GM19351 (cell line): ENCODE data around the gene ERICH6.
A peak's percentile ranks its signal among the peaks of the same experiment; 100 is the strongest.

Experiments used
- ATAC-seq: cut with Tn5 transposase; IDR thresholded peaks from one replicate; pipeline ENCODE4 v1.9.1; 2021; ENCODE audit warnings: mild to moderate bottlenecking, moderate library complexity; ENCODE audit not compliant: unreplicated experiment

ERICH6 gene

DNA sequence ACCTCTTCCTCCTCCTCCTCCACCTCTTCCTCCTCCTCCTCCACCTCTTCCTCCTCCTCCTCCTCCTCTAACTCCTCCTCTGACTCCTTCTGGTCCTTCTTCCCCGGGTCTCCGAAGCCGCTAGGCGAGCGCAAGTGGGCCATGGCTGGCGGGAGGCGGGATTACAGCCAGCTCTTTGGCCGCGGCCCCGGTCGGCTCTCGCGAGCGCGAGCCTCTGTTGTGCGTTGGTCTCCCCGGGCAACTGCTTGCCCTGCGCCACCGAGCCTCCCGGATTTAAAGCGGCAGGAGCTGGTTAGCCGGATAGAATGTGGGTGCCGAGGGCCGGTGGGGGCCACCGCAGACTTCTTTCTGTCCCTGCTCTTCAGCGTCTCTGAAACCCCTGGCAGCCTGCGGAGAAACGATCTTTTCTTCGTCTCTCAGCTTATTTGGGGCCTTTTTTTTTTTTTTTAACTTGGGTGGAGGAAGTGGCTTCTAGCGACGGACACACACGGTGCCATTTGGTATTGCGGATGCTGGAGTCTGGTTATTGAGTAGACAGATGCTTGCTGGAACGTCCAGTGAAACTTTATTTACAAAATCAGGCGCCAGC, at the start of gene ERICH6:
Gene ERICH6 (minus strand): TSS at position 165 of the 589 bp plus-strand sequence. CDS start 22 bp downstream, at position 143.
- ATAC-seq, result peak; percentile 98

DNA sequence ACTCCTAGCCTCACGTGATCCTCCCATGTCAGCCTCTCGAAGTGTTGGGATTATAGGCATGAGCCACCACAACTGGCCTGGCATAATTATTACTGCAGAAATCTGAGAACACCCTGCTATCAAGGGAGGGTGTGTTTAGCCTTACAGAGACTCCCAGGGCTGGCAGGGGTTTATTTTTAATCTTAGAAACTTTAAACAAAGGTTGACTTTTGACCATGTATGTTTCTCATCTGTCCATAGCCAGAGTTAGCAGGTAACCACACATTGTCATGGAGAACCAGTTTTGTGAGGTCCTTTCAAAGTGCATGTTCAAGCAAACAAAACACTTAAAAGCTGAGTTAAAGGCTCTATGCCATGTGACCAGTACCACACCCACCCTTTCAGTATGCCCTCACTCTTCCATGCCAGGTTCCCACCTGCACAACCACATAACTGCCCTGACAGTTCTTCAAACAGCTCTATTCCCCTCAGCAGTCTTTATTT, 48.1 kb upstream of the ERICH6 start:
- ATAC-seq, result no peak

DNA sequence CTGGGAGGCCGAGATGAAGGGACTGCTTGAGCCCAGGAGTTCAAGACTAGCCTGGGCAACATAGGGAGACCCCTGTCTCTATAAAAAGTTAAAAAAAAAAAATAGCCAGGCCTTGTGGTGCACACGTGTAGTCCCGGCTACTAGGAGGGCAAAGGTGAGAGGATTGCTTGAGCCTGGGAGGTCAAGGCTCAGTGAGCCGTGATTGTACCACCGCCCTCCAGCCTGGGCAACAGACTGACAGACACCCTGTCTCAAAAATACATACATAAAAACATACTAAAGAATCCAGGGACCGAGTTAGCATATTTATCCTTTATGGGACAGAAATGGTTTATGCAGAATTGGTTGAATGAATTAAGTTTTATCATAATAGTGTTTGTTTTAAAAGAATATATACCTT, 45.5 kb upstream of the ERICH6 start:
- no peak for ATAC-seq

DNA sequence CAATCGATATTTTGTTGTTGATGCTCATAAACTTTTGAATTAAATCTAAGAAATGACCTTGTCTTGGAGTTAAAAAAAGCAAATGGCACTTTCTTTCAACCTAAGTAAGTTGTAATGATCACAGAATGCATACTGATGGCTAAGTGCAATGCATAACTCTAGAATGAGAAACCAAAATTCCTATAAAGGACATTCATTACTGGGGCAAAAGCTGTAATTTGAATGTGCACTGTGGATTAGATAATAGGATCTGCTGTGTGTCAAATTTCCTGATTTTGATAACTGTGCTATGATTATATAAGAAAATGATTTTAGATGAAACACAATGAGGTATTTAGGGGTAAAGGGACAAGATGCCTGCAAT, 44.9 kb upstream of the ERICH6 start:
- ATAC-seq, result no peak

DNA sequence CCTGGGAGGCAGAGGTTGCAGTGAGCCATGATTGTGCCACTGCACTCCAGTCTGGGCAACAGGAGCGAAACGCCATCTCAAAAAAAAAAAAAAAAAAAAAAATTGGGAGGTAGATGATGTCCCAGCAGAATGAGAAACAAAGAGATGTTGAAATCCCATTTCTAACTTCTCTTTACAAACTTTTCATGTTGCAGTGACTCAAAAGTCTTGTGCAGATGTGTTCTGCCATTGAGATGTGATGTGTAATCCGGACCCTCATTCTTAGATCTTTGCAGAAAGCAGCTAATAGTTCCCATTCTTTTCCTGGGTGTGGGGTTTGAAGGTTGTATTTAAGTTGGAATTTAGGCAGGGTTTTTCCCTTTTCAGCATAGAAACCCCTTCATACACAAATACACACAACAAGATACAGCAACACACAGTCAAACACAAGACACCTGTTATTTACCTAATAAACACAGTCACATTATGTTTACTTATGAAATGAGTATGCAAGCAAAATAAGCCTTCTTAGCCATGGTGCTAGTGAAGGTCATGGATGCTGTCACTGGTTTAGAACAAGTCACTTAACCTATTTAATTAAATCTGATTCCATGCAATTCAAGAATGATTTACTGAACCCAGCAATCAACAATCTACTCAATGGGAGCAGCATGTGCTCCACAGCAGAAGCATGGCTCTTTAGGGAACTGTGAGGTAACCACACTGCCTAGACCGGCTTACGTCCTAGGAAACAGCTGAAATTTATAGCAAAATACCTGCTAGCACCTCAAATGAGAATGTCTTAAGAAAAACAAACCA, 44.4 kb upstream of the ERICH6 start:
- no peak for ATAC-seq

DNA sequence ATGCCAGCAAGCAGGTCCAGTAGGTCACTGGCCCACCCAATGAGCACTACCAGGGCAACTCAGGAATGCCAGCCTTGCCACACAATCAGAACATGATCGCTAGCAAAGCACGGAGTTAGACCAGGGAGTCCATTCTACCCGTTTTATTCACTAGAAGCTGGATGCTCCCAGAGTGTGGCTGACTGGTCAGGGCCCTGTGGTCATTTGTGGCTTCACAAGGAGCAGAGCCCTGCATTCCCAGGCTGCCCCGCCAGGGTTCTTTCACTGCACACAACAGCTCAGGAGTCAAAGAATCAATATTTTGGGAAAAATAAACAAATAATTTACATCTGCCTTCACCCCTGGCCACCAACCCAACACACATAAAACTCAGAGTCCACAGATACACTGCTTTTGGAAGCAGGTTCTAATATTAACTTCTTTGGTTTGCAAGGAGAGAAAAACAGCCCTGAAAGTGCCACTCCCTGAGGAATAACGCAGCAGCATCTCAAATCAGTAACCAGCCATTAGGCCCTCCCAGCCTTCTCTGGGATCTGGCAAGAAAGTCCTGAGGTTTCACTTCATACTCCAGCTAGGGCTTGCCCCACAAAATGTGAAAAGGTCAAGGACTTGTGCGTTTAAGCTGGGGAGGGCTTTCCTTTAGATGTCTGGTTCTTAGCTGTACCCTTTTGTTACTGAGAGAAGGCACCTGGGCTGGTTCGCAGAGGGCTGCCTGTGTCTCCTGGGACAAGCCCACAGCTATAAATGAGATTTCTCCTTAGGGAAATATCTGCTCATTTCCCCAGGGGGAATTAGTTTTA, 43.3 kb upstream of the ERICH6 start:
- no peak for ATAC-seq

DNA sequence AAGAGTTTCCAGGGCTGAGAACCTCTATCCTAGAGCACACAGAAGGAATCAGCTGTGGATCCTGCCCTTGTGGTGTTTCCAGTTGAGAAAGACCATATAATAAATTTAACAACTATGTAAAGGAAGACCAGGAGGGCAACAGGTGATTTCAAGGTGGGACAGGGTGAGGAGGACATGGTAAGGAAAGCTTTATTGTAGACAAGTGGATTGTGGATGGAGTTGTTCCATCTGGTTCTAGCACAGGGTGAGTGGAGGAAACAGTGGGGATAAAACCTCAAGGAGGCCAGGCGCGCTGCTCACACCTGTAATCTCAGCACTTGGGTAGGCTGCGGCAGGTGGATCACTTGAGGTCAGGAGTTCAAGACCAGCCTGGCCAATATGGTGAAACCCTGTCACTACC, 42.1 kb upstream of the ERICH6 start:
- no peak for ATAC-seq

DNA sequence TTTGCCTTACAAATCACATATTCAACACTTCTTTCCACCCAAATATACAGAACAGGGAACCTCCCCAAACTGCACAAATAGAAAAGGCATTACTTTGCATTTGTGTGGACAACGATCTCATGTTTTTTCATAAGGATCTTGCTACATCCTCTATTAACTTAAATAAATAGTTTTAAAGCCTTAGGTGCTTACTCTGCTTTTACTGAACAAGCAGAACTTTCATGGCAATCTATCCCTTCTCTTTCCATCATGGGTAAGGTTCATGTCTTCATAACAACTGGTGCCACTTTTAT, 41.1 kb upstream of the ERICH6 start:
- no peak for ATAC-seq

DNA sequence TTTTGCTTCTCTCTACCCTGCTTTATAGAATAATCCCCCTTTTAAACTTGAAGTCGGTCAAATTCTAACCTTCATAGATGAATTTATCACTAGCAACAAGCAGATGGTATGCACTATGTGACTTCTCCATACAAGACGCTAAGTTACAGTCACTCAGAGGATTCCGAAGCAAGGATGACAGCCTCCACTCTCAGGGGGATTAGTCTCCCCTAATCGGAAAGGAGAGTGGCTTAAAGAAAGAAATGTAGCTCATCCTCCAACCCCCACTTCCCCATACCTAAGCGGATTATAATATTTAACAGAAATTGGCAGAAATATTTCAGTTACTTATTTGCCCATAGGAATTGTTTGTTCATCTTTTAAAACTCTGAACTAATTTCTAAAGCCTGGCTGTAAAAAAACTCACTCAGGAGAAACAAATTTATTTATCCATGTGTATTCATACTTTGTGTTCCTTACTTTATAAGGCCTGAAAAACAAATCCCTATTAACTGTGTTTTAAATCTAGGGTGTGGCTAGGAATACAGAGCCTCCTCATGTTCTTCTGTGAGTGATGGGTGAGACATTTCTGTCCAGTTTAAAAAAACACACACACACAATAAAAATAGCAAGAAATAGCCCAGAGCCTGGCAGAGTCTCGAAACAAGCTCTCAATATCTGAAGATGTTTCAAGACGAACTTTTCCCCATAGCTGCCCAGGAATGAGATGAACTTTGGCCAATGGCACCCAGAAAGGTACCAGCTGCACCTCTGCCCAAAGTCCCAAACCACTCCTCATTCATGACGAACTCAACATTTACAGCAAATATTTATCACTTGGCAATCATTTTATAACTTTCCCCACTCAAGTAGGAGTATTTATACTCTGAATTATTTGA, 40.6 kb upstream of the ERICH6 start:
- ATAC-seq, result no peak

DNA sequence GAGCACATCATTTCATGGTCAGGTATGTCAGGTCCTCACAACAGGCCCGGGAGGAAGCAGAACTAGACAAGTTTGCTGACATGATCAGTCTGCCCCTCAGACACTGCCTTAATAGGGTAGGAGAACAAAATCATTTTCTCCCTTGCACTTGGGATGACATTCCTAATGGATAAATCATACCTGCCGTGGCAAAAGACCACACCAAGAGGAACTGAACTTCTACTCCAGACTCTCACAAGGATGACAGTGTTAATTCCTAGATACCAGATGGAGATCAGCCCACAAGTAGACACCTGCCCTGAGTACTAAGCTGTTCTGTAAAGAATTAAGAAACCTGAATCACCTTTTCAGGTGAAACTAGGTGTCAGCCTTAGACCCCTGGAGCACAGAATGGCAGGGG, 39.8 kb upstream of the ERICH6 start:
- ATAC-seq, result no peak

DNA sequence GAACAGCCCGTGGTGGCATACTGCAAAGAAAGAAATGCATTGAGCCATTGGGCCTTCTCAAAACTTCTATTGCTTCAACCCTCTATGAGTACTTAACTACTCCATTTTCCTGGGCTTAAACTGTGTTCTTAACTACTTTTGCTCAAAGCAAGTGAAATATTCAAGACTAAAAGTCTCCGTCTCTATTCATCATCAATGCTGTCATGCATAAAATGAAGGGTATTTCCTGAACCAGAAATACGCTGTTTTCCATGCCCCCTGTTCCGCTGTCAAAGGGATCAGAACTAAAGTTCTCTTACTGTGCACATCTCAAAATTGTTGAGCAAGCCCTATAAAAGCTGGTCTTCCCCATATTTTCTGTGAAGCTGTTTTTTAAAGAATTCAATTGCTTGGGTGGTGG, 39.0 kb upstream of the ERICH6 start:
- ATAC-seq, result no peak

DNA sequence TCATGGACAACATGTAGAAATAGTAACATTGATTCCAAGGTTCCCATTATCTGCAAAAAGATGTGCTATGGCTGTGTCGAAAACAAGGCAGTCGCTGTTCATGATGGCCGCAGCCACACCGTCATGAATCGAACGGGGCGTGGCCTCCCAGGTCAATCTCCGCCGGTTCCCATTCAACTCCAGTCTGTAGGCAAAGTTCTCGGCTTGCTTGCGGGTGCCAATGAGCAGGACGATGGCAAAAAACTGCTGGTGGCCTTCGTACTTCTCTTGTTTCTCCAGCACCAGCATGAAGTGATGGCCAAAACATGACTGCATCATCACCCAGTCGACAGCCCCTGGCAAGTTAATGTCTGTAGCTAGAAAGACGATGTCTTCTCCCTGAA, 38.4 kb upstream of the ERICH6 start:
- ATAC-seq, result no peak

DNA sequence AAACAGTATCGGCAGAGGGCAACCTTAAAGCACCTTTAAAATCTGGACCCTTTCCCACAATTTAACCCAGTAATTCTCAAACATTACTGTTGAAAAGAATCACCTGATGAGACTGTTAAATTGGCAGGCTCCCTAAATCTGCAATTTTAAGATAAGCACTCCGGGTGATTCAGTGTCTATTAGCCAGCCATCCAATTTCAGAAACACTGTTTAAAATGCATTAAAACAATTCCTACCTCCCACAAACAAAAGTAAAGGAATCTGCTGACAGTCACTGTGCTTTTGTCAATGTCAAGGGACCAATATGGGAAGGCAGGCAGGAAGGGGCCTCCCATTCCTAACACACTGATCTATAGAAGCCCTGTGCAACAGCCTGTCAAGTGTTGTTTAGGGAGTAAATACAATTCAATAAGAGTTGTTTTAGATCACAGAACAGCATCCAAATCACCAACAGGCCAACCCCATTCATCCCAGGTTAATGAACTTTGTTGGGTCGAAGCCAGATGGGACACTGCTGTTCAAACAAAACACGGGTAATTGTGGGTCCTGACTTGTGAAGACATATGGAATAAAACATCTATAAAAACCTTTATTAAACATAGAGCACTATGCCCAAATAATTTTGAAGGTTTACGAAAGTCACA, 37.9 kb upstream of the ERICH6 start:
- no peak for ATAC-seq

DNA sequence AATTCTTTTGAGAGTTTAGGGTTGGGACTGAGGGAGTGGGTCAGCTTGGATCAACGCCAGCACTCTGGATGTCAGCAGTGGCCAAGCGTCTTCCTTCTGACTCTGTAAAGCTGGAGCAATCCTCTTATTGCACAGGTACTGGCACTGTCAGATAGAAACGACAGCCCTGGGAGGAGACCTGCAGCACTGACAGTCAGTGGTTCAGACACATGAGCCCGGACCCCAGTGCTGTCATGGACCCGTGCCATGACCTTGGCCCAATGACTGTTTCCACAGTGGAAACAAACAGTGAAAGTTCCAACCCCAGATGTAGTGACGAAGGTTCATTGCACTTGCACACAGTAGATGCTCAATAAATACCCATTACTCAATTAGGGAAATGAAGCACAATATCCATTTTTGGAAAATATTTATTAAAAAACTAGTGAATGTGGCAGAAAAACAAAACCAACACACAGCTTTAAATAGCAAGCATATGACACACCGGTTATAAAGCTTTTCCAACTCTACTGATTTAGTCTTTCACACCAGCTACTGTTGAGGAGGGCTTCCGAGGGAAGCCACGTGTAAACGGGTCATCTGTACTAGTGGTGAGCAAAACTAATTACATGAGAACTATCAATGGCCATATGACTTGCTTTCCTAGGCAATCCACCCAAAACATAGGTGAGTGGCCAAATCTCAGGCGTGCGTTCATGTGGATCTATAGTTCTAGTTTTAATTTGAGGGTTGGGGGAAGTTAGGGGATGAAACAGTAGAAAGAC, 37.2 kb upstream of the ERICH6 start:
- ATAC-seq, result peak; percentile 27

DNA sequence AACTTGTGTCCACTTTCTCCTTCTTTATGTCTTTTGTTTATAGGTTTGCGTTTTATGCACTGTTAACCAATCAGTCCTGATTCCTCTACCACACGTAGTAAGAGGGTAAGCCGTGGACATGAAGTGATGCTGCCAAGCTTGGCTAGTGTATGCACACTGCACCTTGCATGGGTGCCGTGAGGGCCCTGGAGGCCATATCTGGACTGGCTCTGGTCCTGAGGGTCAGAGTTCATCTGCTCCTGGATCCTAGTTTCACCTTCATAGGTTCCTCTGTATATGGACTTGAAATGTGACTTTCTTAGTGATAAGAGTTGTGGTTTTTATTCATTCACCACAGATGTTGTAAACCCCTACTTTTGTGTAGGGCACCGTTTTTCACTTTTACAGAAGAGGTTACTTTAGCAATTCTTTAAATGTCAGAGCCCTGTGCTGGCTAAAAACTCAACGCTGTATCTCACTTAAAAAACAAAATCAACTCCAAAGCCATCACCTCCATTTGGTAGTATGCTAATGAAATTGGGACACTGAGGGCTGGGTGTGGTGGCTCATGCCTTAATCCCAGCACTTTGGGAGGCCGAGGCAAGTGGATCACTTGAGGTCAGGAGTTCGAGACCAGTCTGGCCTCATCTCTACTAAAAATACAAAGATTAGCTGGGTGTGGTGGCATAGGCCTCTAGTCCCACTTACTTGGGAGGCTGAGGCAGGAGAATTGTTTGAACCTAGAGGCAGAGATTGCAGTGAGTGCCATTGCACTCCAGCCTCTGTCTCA, 36.3 kb upstream of the ERICH6 start:
- peak; percentile 28 for ATAC-seq

DNA sequence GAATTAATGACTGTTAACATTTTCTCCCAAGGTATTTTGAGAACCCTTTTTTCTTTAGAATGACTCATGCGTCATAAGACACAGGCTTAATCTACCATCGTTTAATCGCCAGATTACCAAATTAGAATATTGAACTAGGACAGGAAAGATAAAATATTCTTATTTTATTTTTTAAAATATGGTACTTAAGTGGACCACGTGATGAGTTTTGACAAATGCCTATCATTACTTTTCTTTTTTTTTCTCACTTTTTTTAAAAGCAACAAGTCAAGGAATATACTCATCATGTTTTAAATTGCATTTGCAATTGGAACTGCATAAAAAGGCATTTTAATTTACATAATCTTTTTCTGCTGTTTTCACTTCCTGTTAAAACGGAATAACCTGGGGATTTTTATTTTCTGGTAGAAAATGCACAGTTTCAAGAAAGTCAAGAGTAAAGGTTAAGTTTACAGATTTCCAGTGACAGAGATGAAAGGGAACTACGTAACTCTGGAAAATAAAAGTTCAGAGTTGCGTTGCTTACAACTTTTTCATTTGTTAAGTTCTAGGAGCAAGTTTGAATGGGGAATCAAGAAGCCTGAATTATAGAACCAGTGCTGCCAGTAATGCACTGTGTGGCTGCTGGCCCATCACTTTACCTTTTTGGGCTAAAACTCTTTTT, 35.6 kb upstream of the ERICH6 start:
- peak; percentile 31 for ATAC-seq

DNA sequence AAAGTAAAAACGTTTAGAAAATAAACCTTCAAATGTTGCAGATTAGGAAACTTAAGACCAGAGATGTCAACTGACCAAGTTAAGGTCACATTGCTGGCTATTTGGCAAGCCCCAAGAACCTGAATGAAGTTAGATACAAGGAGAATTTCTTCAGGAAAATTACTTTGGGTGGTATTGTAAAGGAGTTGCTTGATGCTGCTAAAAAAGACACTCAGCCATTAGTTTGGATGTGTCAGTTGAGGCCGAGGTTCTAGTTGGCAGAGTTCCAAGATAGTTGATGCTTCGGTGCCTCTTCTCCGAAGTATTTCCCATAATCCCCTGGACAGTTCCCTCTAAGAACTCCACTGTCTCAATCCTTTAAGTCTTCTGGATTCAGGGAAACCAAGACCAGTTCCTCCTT, 35.0 kb upstream of the ERICH6 start:
- ATAC-seq, result no peak

DNA sequence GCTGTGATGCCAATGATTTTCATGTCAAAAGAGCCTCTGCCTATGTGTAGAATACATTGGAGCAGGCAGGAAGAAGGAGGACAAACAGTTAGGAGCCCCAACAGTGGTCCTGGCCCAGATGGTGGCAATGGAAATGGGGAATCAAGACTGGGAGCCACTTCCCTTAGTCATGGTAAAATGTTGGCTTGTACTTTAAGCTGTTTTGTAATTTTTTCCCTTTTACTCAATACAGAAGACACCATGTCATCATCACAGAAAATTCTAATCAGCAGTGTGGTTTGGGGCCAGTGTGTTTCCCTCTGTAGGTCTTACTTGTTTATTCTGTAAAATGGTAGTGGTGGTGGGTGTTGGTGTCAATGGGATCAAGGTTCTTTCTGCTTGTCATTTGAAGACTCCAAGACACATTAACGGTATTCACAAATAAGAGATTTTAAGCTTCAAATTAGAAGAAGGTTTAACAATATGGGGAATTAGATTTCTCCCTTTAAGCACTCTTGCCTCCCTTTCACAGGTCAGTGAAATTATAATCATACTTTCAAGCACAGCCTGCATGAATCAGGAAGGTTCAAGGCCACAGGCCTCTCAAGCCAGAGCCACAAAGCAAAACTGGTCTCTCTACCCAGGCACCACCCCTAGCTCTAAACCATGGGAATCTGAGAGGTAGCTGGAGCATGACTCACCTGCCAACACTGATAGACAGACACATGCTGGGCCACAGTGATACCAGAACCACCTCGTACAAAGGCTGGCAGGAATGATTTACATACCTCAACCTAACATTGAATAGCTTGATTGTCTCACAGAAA, 34.4 kb upstream of the ERICH6 start:
- no peak for ATAC-seq
